Type B pancreatic cell (in vitro differentiated cells): ENCODE data around the gene ADGRG3. TPM values are rescaled to one million over a fixed set of nuclear protein-coding genes. Genes with fewer than 3 reads are reported as not detected.
A peak's percentile ranks its signal among the peaks of the same experiment; 100 is the strongest.

Source experiments
- DNase-seq: peaks from one replicate; pipeline ENCODE4 v3.0.0; 2021; ENCODE audit warnings: mixed read lengths; ENCODE audit not compliant: unreplicated experiment; ENCODE audit errors: extremely low spot score
- H3K27ac Mint-ChIP-seq: 2 replicates; pipeline ENCODE4 v1.8.0; 2021; ENCODE audit warnings: mild to moderate bottlenecking, mixed read lengths
- H3K27me3 Mint-ChIP-seq: 2 replicates; pipeline ENCODE4 v1.8.0; 2021; ENCODE audit warnings: mixed read lengths
- H3K36me3 Mint-ChIP-seq: 2 replicates; pipeline ENCODE4 v1.8.0; 2021; ENCODE audit warnings: mixed read lengths
- H3K4me1 Mint-ChIP-seq: one replicate; pipeline ENCODE4 v1.8.0; 2021; ENCODE audit warnings: mixed read lengths; ENCODE audit not compliant: unreplicated experiment
- H3K4me3 Mint-ChIP-seq: 2 replicates; pipeline ENCODE4 v1.8.0; 2021; ENCODE audit warnings: mild to moderate bottlenecking, mixed read lengths
- H3K9me3 Mint-ChIP-seq: 2 replicates; pipeline ENCODE4 v1.8.0; 2021; ENCODE audit warnings: mixed read lengths
- CTCF ChIP-seq: fragments of 200-600 bp; sonication (generic); conservative IDR thresholded peaks from 2 replicates; pipeline ENCODE4 v1.5.0; 2021; ENCODE audit warnings: antibody characterized with exemption, mild to moderate bottlenecking
- total RNA-seq: library from RNA; stranded (reverse); gene quantifications from 2 replicates; pipeline ENCODE4 v1.2.1, GENCODE V29; 2021; ENCODE audit warnings: low replicate concordance

Gene ADGRG3
- total RNA-seq, 1 donor from 2014 or later = not detected

- Mint-ChIP-seq H3K36me3 (no peaks in the 10 kb centered on the region), H3K4me1 (peaks cover 24% of the 10 kb centered on the region), H3K27ac (peak overlapping the region; percentile 82), H3K9me3 (no peaks in the 10 kb centered on the region), H3K4me3 (no peak overlapping the region), H3K27me3 (no peaks in the 10 kb centered on the region)
- DNase-seq = no peak
- TF ChIP-seq CTCF = no peak
These were observed 37.1 kb downstream of the ADGRG3 start for GRCh38 chr16:57704905-57705852.

- TF ChIP-seq CTCF = no peak
- Mint-ChIP-seq H3K36me3 (no peaks in the 10 kb centered on the region), H3K27ac (no peak overlapping the region), H3K4me1 (peaks cover 15% of the 10 kb centered on the region), H3K4me3 (no peak overlapping the region), H3K9me3 (no peaks in the 10 kb centered on the region), H3K27me3 (no peaks in the 10 kb centered on the region)
- no peak for DNase-seq
These were observed 38.6 kb downstream of the ADGRG3 start for GRCh38 chr16:57706717-57707116.

- no peak for TF ChIP-seq CTCF
- Mint-ChIP-seq H3K27me3 (no peaks in the 10 kb centered on the region), H3K4me3 (no peak overlapping the region), H3K27ac (no peak overlapping the region), H3K4me1 (peaks cover 11% of the 10 kb centered on the region), H3K9me3 (no peaks in the 10 kb centered on the region), H3K36me3 (no peaks in the 10 kb centered on the region)
- DNase-seq = no peak
These were observed 39.2 kb downstream of the ADGRG3 start for GRCh38 chr16:57707331-57707730.

GRCh38 chr16:57708168-57708567 lies 40.1 kb downstream of the ADGRG3 start:
- H3K4me3 Mint-ChIP-seq = no peak overlapping the region
- H3K36me3 Mint-ChIP-seq = no peaks in the 10 kb centered on the region
- peaks cover 10% of the 10 kb centered on the region for H3K4me1 Mint-ChIP-seq
- DNase-seq = no peak
- H3K9me3 Mint-ChIP-seq = no peaks in the 10 kb centered on the region
- no peaks in the 10 kb centered on the region for H3K27me3 Mint-ChIP-seq
- H3K27ac Mint-ChIP-seq = no peak overlapping the region
- no peak for TF ChIP-seq CTCF

GRCh38 chr16:57709663-57710062 lies 41.6 kb downstream of the ADGRG3 start:
- DNase-seq = no peak
- Mint-ChIP-seq H3K27ac (no peak overlapping the region), H3K4me3 (no peak overlapping the region), H3K27me3 (no peaks in the 10 kb centered on the region), H3K4me1 (peaks cover under 1% of the 10 kb centered on the region), H3K36me3 (no peaks in the 10 kb centered on the region), H3K9me3 (no peaks in the 10 kb centered on the region)
- no peak for TF ChIP-seq CTCF
